Tibial nerve (tissue), 4 donors: Measurements from ENCODE around the gene ARL8A. TPM values are rescaled to one million over a fixed set of nuclear protein-coding genes. Genes with fewer than 3 reads are reported as not detected.

Experiments
- DNase-seq, 2 donors: peaks; one replicate each; pipeline ENCODE4 v3.0.0-alpha.2; 2019; ENCODE audit warnings: low spot score in 2 of 2
- H3K27ac ChIP-seq, 4 donors: fragments of 200-600 bp; sonication (generic) in 3 of 4; one replicate each; pipeline ENCODE4 v1.5.1; 2017 to 2019; ENCODE audit warnings: mild to moderate bottlenecking in 1 of 4
- H3K27me3 ChIP-seq, 2 donors: fragments of 200-600 bp; sonication (generic) in 1 of 2; one replicate each; pipeline versions ENCODE4 v1.5.1 to v1.6.0; 2017 to 2019
- H3K36me3 ChIP-seq, 3 donors: fragments of 200-600 bp; sonication (generic); one replicate each; pipeline ENCODE4 v1.5.1; 2018 to 2019
- H3K4me1 ChIP-seq, 4 donors: fragments of 200-600 bp; sonication (generic) in 3 of 4; one replicate each; pipeline ENCODE4 v1.5.1; 2017 to 2019
- H3K4me3 ChIP-seq, 4 donors: fragments of 200-600 bp; sonication (generic) in 3 of 4; one replicate each; pipeline ENCODE4 v1.5.1; 2017 to 2019; ENCODE audit warnings: mild to moderate bottlenecking in 1 of 4, moderate library complexity in 1 of 4
- H3K9me3 ChIP-seq, 4 donors: fragments of 200-600 bp; sonication (generic) in 3 of 4; one replicate each; pipeline ENCODE4 v1.5.1; 2017 to 2019
- CTCF ChIP-seq, 5 experiments: fragments of 200-600 bp in 3 of 5; fragments of 450-650 bp in 2 of 5; sonication (generic) in 3 of 5; IDR thresholded peaks; one replicate each; pipeline ENCODE4 v1.5.1; 2016 to 2019; ENCODE audit warnings: antibody characterized with exemption in 5 of 5, mild to moderate bottlenecking in 3 of 5, moderate library complexity in 2 of 5
- EP300 ChIP-seq, 2 donors: sonication (generic); formaldehyde crosslinking; IDR thresholded peaks; one replicate each; pipeline ENCODE4 v1.6.1; 2017; ENCODE audit warnings: antibody characterized with exemption in 2 of 2, mild to moderate bottlenecking in 1 of 2
- POLR2A ChIP-seq, 2 donors: fragments of 450-650 bp; IDR thresholded peaks; one replicate each; pipeline ENCODE4 v1.6.1; 2017; ENCODE audit warnings: antibody characterized with exemption in 2 of 2, mild to moderate bottlenecking in 2 of 2, moderate library complexity in 2 of 2
- whole genome bisulfite sequencing, 2 donors: methylation state at CpG; one replicate each; pipeline ENCODE4 v1.1.5; 2018; 5-methylcytosine and 5-hydroxymethylcytosine counted together
- total RNA-seq, 4 donors: library from RNA; depleted of rRNA; stranded (reverse); fragments of >200 nt; gene quantifications; one replicate each; pipeline ENCODE4 v1.1.0, GENCODE V29; 2016

Gene ARL8A
- total RNA-seq, 4 donors from 2014 or later, result 35.0 to 64.5 (median 49.3) TPM

GRCh38 chr1:202131956-202132821 is 12.3 kb downstream of the ARL8A start:
- no peaks in the 10 kb centered on the region for H3K27me3 ChIP-seq
- WGBS, 2 donors, result 31 to 38% methylated on average over 11 to 12 of the region's 12 CpGs
- no peak for TF ChIP-seq POLR2A (IDR thresholded peaks at IDR 0.05)
- TF ChIP-seq EP300 (IDR thresholded peaks at IDR 0.05), result no peak
- no peak for TF ChIP-seq CTCF (IDR thresholded peaks at IDR 0.05)
- peaks cover 2 to 86% (median 69%) of the 10 kb centered on the region in 4 donors for H3K4me1 ChIP-seq
- peaks cover 3 to 56% (median 15%) of the 10 kb centered on the region in 3 donors for H3K36me3 ChIP-seq
- no peaks in the 10 kb centered on the region for H3K9me3 ChIP-seq
- DNase-seq, result peak in 1 of 2 donors; percentile 63
- H3K27ac ChIP-seq, result peak overlapping the region; percentile 86 to 98 (median 92)
- peak overlapping the region in 2 of 4 donors; percentile 1 to 34 for H3K4me3 ChIP-seq

GRCh38 chr1:202130816-202131522 is 13.6 kb downstream of the ARL8A start:
- WGBS, 2 donors, result 46 to 66% methylated on average over 7 to 8 of the region's 9 CpGs

GRCh38 chr1:202130297-202130721 is 14.2 kb downstream of the ARL8A start:
- peak overlapping the region; percentile 86 to 98 (median 92) for H3K27ac ChIP-seq
- 29 to 30% methylated on average over 11 of the region's 11 CpGs for WGBS, 2 donors
- no peak for DNase-seq

More at GRCh38 chr1:202130816-202131522, 13.6 kb downstream of the ARL8A start:
- Histone ChIP-seq H3K36me3 (peaks cover 3 to 44% (median 8%) of the 10 kb centered on the region in 3 donors), H3K9me3 (no peaks in the 10 kb centered on the region), H3K27ac (peak overlapping the region; percentile 86 to 98 (median 92)), H3K27me3 (no peaks in the 10 kb centered on the region), H3K4me3 (peak overlapping the region in 3 of 4 donors; percentile 1 to 13 (median 2)), H3K4me1 (peaks cover 2 to 95% (median 71%) of the 10 kb centered on the region in 4 donors)
- DNase-seq, result no peak
- TF ChIP-seq CTCF (IDR thresholded peaks at IDR 0.05), result no peak
- peak in 1 of 2 donors; percentile 3 for TF ChIP-seq EP300 (IDR thresholded peaks at IDR 0.05)

GRCh38 chr1:202129453-202130296 is 14.9 kb downstream of the ARL8A start:
- H3K36me3 ChIP-seq, result peaks cover under 1 to 31% (median 5%) of the 10 kb centered on the region in 3 donors
- H3K4me3 ChIP-seq, result no peak overlapping the region
- WGBS, 2 donors, result 33 to 49% methylated on average over 7 to 8 of the region's 8 CpGs
- H3K4me1 ChIP-seq, result peaks cover 0 to 84% (median 67%) of the 10 kb centered on the region in 4 donors
- H3K27ac ChIP-seq, result peak overlapping the region; percentile 86 to 98 (median 92)
- no peaks in the 10 kb centered on the region for H3K9me3 ChIP-seq
- TF ChIP-seq CTCF (IDR thresholded peaks at IDR 0.05) (peak in 1 of 5 experiments; percentile 21), POLR2A (IDR thresholded peaks at IDR 0.05) (no peak)
- no peak for DNase-seq
- no peaks in the 10 kb centered on the region for H3K27me3 ChIP-seq

More at GRCh38 chr1:202130297-202130721, 14.2 kb downstream of the ARL8A start:
- TF ChIP-seq EP300 (IDR thresholded peaks at IDR 0.05), result peak in 1 of 2 donors; percentile 83
- TF ChIP-seq POLR2A (IDR thresholded peaks at IDR 0.05), result no peak
- peak in 1 of 5 experiments; percentile 28 for TF ChIP-seq CTCF (IDR thresholded peaks at IDR 0.05)
- H3K27me3 ChIP-seq, result no peaks in the 10 kb centered on the region
- no peaks in the 10 kb centered on the region for H3K9me3 ChIP-seq
- peaks cover 2 to 90% (median 71%) of the 10 kb centered on the region in 4 donors for H3K4me1 ChIP-seq
- peak overlapping the region in 3 of 4 donors; percentile 1 to 13 (median 2) for H3K4me3 ChIP-seq
- peaks cover 3 to 37% (median 8%) of the 10 kb centered on the region in 3 donors for H3K36me3 ChIP-seq
